Keratinocyte (primary cell): Measurements from ENCODE around the gene NDUFA12. TPM values are rescaled to one million over a fixed set of nuclear protein-coding genes. Genes with fewer than 3 reads are reported as not detected.
A peak's percentile ranks its signal among the peaks of the same experiment; 100 is the strongest.

ENCODE experiments used
- DNase-seq: peaks from one replicate; pipeline ENCODE4 v3.0.0-alpha.2; 2011; ENCODE audit warnings: low read depth, missing footprints, low spot score
- FAIRE-seq: peaks from 2 replicates; lab custom pipeline; 2011; peaks lifted over from hg19 to GRCh38; lab: Jason Lieb, UNC
- H2AFZ ChIP-seq: 2 replicates; pipeline ENCODE4 v1.6.0; 2012; ENCODE audit warnings: low read length, control low read depth, inconsistent platforms; ENCODE audit not compliant: control insufficient read depth
- H3K27ac ChIP-seq: 2 replicates; pipeline ENCODE4 v1.5.1; 2011; ENCODE audit warnings: low read length; ENCODE audit not compliant: control insufficient read depth, insufficient read depth
- H3K27me3 ChIP-seq: 3 replicates; pipeline ENCODE4 v1.6.0; 2011; ENCODE audit warnings: low read length; ENCODE audit not compliant: control insufficient read depth, insufficient read depth; ENCODE audit errors: extremely low read depth
- H3K36me3 ChIP-seq, 2 experiments: 2 replicates in 1 of 2; 3 replicates in 1 of 2; pipeline ENCODE4 v1.5.1; 2011; ENCODE audit warnings: low read length in 2 of 2, mild to moderate bottlenecking in 1 of 2; ENCODE audit not compliant: control insufficient read depth in 2 of 2, insufficient read depth in 2 of 2; ENCODE audit errors: extremely low read depth in 1 of 2
- H3K4me1 ChIP-seq: 3 replicates; pipeline ENCODE4 v1.5.1; 2011; ENCODE audit warnings: low read length; ENCODE audit not compliant: control insufficient read depth, insufficient read depth; ENCODE audit errors: extremely low read depth
- H3K4me2 ChIP-seq: 3 replicates; pipeline ENCODE4 v1.6.0; 2011; ENCODE audit warnings: low read depth, low read length; ENCODE audit not compliant: control insufficient read depth, insufficient read depth; ENCODE audit errors: extremely low read depth
- H3K4me3 ChIP-seq, 3 experiments: fragments of 200-600 bp in 1 of 3; sonication (generic) in 1 of 3; 2 replicates in 2 of 3; 3 replicates in 1 of 3; pipeline ENCODE4 v1.5.1; 2011 to 2016; ENCODE audit warnings: low read length in 3 of 3, mild to moderate bottlenecking in 3 of 3, control low read depth in 2 of 3, inconsistent platforms in 1 of 3, low read depth in 1 of 3, mixed read lengths in 1 of 3, mixed run types in 1 of 3, moderate library complexity in 1 of 3; ENCODE audit not compliant: control insufficient read depth in 2 of 3, insufficient read depth in 2 of 3; ENCODE audit errors: extremely low read depth in 1 of 3
- H3K79me2 ChIP-seq: 2 replicates; pipeline ENCODE4 v1.6.0; 2012; ENCODE audit warnings: low read length; ENCODE audit not compliant: control insufficient read depth, insufficient read depth
- H3K9ac ChIP-seq: 3 replicates; pipeline ENCODE4 v1.6.0; 2011; ENCODE audit warnings: low read length; ENCODE audit not compliant: control insufficient read depth, insufficient read depth; ENCODE audit errors: extremely low read depth
- H3K9me1 ChIP-seq: 3 replicates; pipeline ENCODE4 v1.6.0; 2011; ENCODE audit warnings: low read length; ENCODE audit not compliant: control insufficient read depth, insufficient read depth; ENCODE audit errors: extremely low read depth
- H3K9me3 ChIP-seq: 2 replicates; pipeline ENCODE4 v1.5.1; 2012; ENCODE audit warnings: low read depth, low read length; ENCODE audit not compliant: control insufficient read depth
- H4K20me1 ChIP-seq: 3 replicates; pipeline ENCODE4 v1.6.0; 2011; ENCODE audit warnings: low read length; ENCODE audit not compliant: control insufficient read depth, insufficient read depth; ENCODE audit errors: extremely low read depth
- EZH2 ChIP-seq: IDR thresholded peaks from one replicate; pipeline ENCODE4 v1.6.1; 2012; ENCODE audit warnings: inconsistent platforms, mild to moderate bottlenecking, low read length, moderate library complexity
- dilution Hi-C: fragments of 300-500 bp; cut with MboI; formaldehyde crosslinking; loops from one replicate; pipeline ENCODE4 v1.7.0; 2020; ENCODE audit warnings: low sequenced_read_pairs; ENCODE audit not compliant: extremely low pct_ligation_motif_present
- polyA plus RNA-seq, 5 experiments: library from polyadenylated mRNA; depleted of rRNA in 3 of 5; stranded (reverse) in 3 of 5; stranded (forward) in 1 of 5; unstranded in 1 of 5; fragments of >200 nt; gene quantifications; 1 replicate in 1 of 5; 2 replicates in 3 of 5; 3 replicates in 1 of 5; pipeline versions ENCODE4 v1.2.1 to v1.2.3, GENCODE V29; 2011 to 2012; ENCODE audit warnings: missing spikeins in 2 of 5, low read depth in 1 of 5, low replicate concordance in 1 of 5
- TF ChIP-seq, protein P1 (sequence below), 3 experiments: IDR thresholded peaks in 1 of 3; conservative IDR thresholded peaks in 1 of 3; optimal IDR thresholded peaks in 1 of 3; 2 replicates in 2 of 3; 3 replicates in 1 of 3; pipeline versions ENCODE3 to v1.5.1; 2011; ENCODE audit warnings: low read length in 3 of 3, mild to moderate bottlenecking in 3 of 3, moderate library complexity in 2 of 3, control low read depth in 1 of 3, inconsistent platforms in 1 of 3; ENCODE audit not compliant: insufficient read depth in 2 of 3; ENCODE audit errors: extremely low read depth in 1 of 3

NDUFA12 gene
- polyA plus RNA-seq, 1 donor (not counting 4 experiments of a cell fraction or from before 2014, with no cell fraction given) = 215 TPM

DNA sequence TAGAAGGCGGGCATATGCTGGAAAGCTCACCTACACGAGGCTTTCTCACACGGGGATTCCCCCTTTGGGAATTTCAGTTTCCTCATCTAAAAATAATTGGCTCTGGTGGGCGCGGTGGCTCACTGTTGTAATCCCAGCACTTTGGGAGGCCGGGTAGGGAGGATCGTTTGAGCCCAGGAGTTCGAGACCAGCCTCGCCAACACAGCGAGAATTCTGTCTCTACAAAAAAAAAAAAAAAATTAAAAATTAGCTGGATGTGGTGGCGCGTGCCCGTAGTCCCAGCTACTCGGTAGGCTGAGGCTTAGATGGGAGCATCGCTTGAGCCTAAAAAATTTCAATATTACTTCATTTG lies 400 bp upstream of the NDUFA12 start:
- Histone ChIP-seq H3K27me3 (no peaks in the 10 kb centered on the region), H4K20me1 (no peaks in the 10 kb centered on the region), H3K4me1 (no peaks in the 10 kb centered on the region), H3K27ac (peak overlapping the region; percentile 95), H3K4me2 (peak overlapping the region; percentile 87), H3K36me3 (peaks cover 0 to 2% of the 10 kb centered on the region in 2 experiments), H3K9me1 (no peaks in the 10 kb centered on the region), H2AFZ (peak overlapping the region; percentile 85), H3K79me2 (peaks cover 29% of the 10 kb centered on the region), H3K9ac (peak overlapping the region; percentile 96), H3K4me3 (peak overlapping the region; percentile 74 to 94 (median 79)), H3K9me3 (no peaks in the 10 kb centered on the region)
- DNase-seq (no peak), FAIRE-seq (no peak)
- no peak for TF ChIP-seq EZH2
- TF ChIP-seq, protein P1, sequence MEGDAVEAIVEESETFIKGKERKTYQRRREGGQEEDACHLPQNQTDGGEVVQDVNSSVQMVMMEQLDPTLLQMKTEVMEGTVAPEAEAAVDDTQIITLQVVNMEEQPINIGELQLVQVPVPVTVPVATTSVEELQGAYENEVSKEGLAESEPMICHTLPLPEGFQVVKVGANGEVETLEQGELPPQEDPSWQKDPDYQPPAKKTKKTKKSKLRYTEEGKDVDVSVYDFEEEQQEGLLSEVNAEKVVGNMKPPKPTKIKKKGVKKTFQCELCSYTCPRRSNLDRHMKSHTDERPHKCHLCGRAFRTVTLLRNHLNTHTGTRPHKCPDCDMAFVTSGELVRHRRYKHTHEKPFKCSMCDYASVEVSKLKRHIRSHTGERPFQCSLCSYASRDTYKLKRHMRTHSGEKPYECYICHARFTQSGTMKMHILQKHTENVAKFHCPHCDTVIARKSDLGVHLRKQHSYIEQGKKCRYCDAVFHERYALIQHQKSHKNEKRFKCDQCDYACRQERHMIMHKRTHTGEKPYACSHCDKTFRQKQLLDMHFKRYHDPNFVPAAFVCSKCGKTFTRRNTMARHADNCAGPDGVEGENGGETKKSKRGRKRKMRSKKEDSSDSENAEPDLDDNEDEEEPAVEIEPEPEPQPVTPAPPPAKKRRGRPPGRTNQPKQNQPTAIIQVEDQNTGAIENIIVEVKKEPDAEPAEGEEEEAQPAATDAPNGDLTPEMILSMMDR (optimal IDR thresholded peaks at IDR 0.05 in 1 of 3, IDR thresholded peaks at IDR 0.05 in 1 of 3, conservative IDR thresholded peaks at IDR 0.05 in 1 of 3; ENCODE audit: extremely low read depth in 1 of 3, insufficient read depth in 2 of 3, low read length in 3 of 3) = no peak
- dilution Hi-C loops = no loop called here

DNA sequence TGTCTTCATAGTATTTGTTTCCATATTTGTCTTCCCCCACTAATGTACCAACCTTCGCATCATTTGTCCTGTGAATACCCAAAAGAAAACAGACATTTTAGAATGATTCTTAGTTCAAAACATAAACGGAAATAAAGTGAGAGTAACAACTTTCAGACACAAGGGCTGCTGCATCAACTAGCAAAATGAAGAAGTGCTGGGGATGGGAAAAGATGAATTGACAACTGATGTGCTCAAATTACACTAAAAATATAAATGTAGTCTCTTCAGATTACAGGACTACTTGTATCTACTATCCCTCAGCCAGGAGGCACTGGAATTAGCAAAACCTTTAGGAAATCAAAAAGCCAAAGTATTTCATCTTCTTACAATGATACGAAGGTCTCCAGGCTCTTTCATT lies 743 bp downstream of the NDUFA12 start:
- H3K27me3 ChIP-seq = no peaks in the 10 kb centered on the region
- peak overlapping the region; percentile 74 to 94 (median 79) for H3K4me3 ChIP-seq
- no peaks in the 10 kb centered on the region for H4K20me1 ChIP-seq
- H3K4me1 ChIP-seq = no peaks in the 10 kb centered on the region
- no peak for TF ChIP-seq EZH2
- TF ChIP-seq, protein P1 (optimal IDR thresholded peaks at IDR 0.05 in 1 of 3, IDR thresholded peaks at IDR 0.05 in 1 of 3, conservative IDR thresholded peaks at IDR 0.05 in 1 of 3; ENCODE audit: extremely low read depth in 1 of 3, insufficient read depth in 2 of 3, low read length in 3 of 3) = no peak
- H3K27ac ChIP-seq = peak overlapping the region; percentile 95
- H3K36me3 ChIP-seq = peaks cover 0 to 2% of the 10 kb centered on the region in 2 experiments
- peak overlapping the region; percentile 96 for H3K9ac ChIP-seq
- peak overlapping the region; percentile 79 for H3K4me2 ChIP-seq
- FAIRE-seq = no peak
- DNase-seq = no peak
- peaks cover 35% of the 10 kb centered on the region for H3K79me2 ChIP-seq
- H2AFZ ChIP-seq = peak overlapping the region; percentile 87
- H3K9me1 ChIP-seq = no peaks in the 10 kb centered on the region
- H3K9me3 ChIP-seq = no peaks in the 10 kb centered on the region
- dilution Hi-C loops = no loop called here
